NCI-H226 (cell line): ENCODE results near the gene RBM34.

ENCODE experiments used
- DNase-seq: peaks from one replicate; pipeline ENCODE4 v3.0.0-alpha.2; 2015

The RBM34 gene

GRCh38 chr1:235151033-235151432 lies 10.0 kb downstream of the RBM34 start:
- DNase-seq = no peak

- DNase-seq = no peak
These were observed 11.2 kb downstream of the RBM34 start for GRCh38 chr1:235149824-235150223.

- no peak for DNase-seq
These were observed 13.8 kb downstream of the RBM34 start for GRCh38 chr1:235147269-235147668.

GRCh38 chr1:235145639-235146038 lies 15.4 kb downstream of the RBM34 start:
- DNase-seq = no peak

- DNase-seq = no peak
These were observed 18.1 kb downstream of the RBM34 start for GRCh38 chr1:235142991-235143390.

GRCh38 chr1:235139315-235139714 lies 21.7 kb downstream of the RBM34 start:
- DNase-seq = no peak

- no peak for DNase-seq
These were observed 22.2 kb downstream of the RBM34 start for GRCh38 chr1:235138821-235139220.

GRCh38 chr1:235136111-235136510 lies 24.9 kb downstream of the RBM34 start:
- no peak for DNase-seq

GRCh38 chr1:235134171-235134570 lies 26.9 kb downstream of the RBM34 start:
- DNase-seq = no peak

GRCh38 chr1:235133086-235133485 lies 28.0 kb downstream of the RBM34 start:
- DNase-seq = no peak

GRCh38 chr1:235131961-235132360 lies 29.1 kb downstream of the RBM34 start:
- DNase-seq = no peak

- no peak for DNase-seq
These were observed 30.2 kb downstream of the RBM34 start for GRCh38 chr1:235130766-235131270.

- DNase-seq = no peak
These were observed 31.1 kb downstream of the RBM34 start for GRCh38 chr1:235129774-235130570.

GRCh38 chr1:235128456-235129328 lies 32.4 kb downstream of the RBM34 start, which contains the start of gene TOMM20:
TSS of gene TOMM20 (minus strand) at chr1:235128837. CDS start at chr1:235128715, 122 bp downstream.
- DNase-seq = peak; percentile 87

- DNase-seq = no peak
These were observed 33.2 kb downstream of the RBM34 start for GRCh38 chr1:235127732-235128455.

- no peak for DNase-seq
These were observed 33.8 kb downstream of the RBM34 start for GRCh38 chr1:235127203-235127602.

- no peak for DNase-seq
These were observed 36.4 kb downstream of the RBM34 start for GRCh38 chr1:235124665-235125064.

- no peak for DNase-seq
These were observed 36.9 kb downstream of the RBM34 start for GRCh38 chr1:235124111-235124510.

- DNase-seq = no peak
These were observed 38.7 kb downstream of the RBM34 start for GRCh38 chr1:235122348-235122747.

- DNase-seq = no peak
These were observed 47.7 kb downstream of the RBM34 start for GRCh38 chr1:235113183-235113917.

- DNase-seq = no peak
These were observed 48.5 kb downstream of the RBM34 start for GRCh38 chr1:235112297-235113182.
